ENCODE measurements around the gene COL19A1. TPM values are rescaled to one million over a fixed set of nuclear protein-coding genes. Genes with fewer than 3 reads are reported as not detected.

The COL19A1 gene
- total RNA-seq, 1 donor from 2014 or later = 0.49 TPM

DNA sequence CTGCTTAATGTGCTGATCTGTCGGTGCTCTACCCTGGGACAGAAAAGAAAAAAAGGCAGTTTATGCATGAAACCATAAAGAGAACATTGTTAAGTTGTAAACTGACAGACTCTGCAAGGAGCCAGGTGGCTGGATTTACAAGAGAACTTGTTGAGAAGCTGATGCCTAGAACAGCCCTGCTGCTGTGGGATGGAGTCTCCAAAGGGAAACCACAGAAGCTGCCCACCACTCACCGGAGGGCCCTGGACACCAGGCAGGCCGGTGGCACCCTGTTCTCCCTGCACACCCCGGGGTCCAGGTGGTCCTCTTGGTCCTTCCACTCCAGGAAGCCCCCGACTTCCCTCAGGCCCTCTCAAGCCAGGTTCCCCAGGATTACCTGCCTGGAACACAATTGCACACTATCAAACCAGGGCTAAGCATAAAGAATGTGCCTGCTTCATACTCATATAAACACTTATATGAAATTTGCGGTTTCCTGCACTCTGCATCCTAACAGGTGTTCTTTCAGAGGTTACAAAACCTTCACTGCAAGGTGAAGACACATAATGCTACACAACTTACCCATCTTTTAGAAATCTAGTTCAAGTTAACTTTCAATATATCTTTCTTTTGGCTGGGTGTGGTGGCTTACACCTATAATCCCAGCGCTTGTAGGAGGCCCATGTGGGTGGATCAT lies 368.3 kb downstream of the COL19A1 start:
- no peak for DNase-seq (ENCODE audit: extremely low spot score in 2 of 2)
- Histone ChIP-seq H3K9me3 (no peaks in the 10 kb centered on the region), H3K4me1 (peaks cover 8% of the 10 kb centered on the region), H3K4me3 (no peak overlapping the region), H3K27ac (no peak overlapping the region), H3K27me3 (no peaks in the 10 kb centered on the region), H3K36me3 (no peaks in the 10 kb centered on the region)
- intact Hi-C loops (cut with DNase I) = no loop called here
- TF ChIP-seq POLR2A (IDR thresholded peaks at IDR 0.05) (no peak), POLR2AphosphoS5 (IDR thresholded peaks at IDR 0.05; ENCODE audit: insufficient read depth in 1 of 2, low read depth in 1 of 2) (no peak)
- TF ChIP-seq, protein P1, sequence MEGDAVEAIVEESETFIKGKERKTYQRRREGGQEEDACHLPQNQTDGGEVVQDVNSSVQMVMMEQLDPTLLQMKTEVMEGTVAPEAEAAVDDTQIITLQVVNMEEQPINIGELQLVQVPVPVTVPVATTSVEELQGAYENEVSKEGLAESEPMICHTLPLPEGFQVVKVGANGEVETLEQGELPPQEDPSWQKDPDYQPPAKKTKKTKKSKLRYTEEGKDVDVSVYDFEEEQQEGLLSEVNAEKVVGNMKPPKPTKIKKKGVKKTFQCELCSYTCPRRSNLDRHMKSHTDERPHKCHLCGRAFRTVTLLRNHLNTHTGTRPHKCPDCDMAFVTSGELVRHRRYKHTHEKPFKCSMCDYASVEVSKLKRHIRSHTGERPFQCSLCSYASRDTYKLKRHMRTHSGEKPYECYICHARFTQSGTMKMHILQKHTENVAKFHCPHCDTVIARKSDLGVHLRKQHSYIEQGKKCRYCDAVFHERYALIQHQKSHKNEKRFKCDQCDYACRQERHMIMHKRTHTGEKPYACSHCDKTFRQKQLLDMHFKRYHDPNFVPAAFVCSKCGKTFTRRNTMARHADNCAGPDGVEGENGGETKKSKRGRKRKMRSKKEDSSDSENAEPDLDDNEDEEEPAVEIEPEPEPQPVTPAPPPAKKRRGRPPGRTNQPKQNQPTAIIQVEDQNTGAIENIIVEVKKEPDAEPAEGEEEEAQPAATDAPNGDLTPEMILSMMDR (IDR thresholded peaks at IDR 0.05) = no peak

DNA sequence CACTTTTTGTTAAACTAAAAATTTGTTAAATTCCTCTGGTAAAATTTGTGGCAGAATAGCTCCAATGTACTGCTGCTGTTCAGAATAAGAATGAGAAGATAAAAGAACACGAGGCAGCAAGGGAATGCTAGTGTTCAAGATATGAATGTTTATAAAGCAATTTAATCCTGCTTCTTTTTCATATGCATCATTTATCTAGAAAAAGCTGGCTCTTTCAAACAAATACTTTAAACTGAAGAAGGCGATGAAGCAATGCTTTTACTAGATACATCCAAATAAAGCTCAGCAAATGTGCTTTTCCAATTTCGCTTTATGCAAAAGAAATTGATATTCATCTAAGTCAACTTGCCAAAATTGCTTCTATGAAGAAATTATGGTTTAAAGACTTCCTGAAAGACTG lies 370.0 kb downstream of the COL19A1 start:
- H3K36me3 ChIP-seq = no peaks in the 10 kb centered on the region

DNA sequence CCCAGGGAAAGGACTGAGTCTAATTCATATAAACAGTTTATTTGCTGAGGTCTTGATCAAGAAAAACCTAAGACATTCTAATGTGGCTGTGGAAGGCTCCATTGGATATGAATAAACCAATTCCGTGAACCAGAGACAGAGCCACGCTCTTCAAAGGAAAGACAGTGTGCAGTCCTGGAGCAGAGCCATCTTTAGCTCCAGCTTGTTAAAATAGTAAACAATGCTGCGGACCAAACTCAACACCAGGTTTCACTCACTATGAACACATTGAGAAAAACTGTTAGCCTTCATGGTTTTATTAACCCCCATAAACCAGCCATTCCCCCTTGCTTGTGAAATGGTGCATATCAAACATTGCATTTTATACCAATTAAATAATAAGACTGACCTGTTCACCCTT lies 374.7 kb downstream of the COL19A1 start:
- Histone ChIP-seq H3K4me3 (no peak overlapping the region), H3K36me3 (no peaks in the 10 kb centered on the region), H3K9me3 (no peaks in the 10 kb centered on the region), H3K4me1 (peaks cover 6% of the 10 kb centered on the region), H3K27ac (no peak overlapping the region), H3K27me3 (no peaks in the 10 kb centered on the region)
- intact Hi-C loops (cut with DNase I) = no loop called here
- TF ChIP-seq POLR2AphosphoS5 (IDR thresholded peaks at IDR 0.05; ENCODE audit: insufficient read depth in 1 of 2, low read depth in 1 of 2) (no peak), POLR2A (IDR thresholded peaks at IDR 0.05) (no peak)
- TF ChIP-seq, protein P1 (IDR thresholded peaks at IDR 0.05) = no peak
- DNase-seq (ENCODE audit: extremely low spot score in 2 of 2) = no peak

More for the DNA sequence above, 370.0 kb downstream of the COL19A1 start:
- no peaks in the 10 kb centered on the region for H3K9me3 ChIP-seq
- no peaks in the 10 kb centered on the region for H3K27me3 ChIP-seq
- TF ChIP-seq, protein P1 (IDR thresholded peaks at IDR 0.05) = no peak
- TF ChIP-seq POLR2A (IDR thresholded peaks at IDR 0.05) (no peak), POLR2AphosphoS5 (IDR thresholded peaks at IDR 0.05; ENCODE audit: insufficient read depth in 1 of 2, low read depth in 1 of 2) (no peak)
- intact Hi-C loops (cut with DNase I) = loop anchor here (1.0 kb wide), 1 partner anchor 46 kb away; no protein-coding TSS in a partner anchor
- H3K4me3 ChIP-seq = no peak overlapping the region
- H3K27ac ChIP-seq = no peak overlapping the region
- no peak for DNase-seq (ENCODE audit: extremely low spot score in 2 of 2)
- H3K4me1 ChIP-seq = no peaks in the 10 kb centered on the region

DNA sequence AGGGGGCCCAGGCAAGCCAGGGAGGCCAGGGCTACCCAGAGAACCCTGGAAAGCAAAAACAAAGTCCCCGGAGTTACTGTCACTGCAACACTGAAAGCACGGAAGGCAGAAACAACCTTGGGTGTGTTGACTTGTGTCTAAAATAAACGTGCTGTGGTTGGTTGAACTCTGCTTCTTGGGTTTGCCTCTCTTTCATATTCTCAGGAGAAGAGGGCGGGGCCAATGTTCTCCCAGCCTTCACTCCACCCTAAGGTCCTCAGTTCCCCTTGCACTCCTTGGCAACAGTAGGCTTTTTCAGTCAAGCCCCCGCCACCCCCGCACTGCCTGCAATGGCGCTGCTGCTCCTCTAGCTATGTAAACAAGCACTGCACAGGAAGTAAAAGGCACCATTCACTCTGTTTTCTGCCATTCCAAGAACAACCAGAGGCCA lies 375.6 kb downstream of the COL19A1 start:
- Histone ChIP-seq H3K4me1 (peaks cover 6% of the 10 kb centered on the region), H3K36me3 (no peaks in the 10 kb centered on the region), H3K9me3 (no peaks in the 10 kb centered on the region), H3K4me3 (no peak overlapping the region), H3K27me3 (no peaks in the 10 kb centered on the region), H3K27ac (no peak overlapping the region)
- TF ChIP-seq, protein P1 (IDR thresholded peaks at IDR 0.05) = no peak
- TF ChIP-seq POLR2A (IDR thresholded peaks at IDR 0.05) = no peak
- no peak for TF ChIP-seq POLR2AphosphoS5 (IDR thresholded peaks at IDR 0.05; ENCODE audit: insufficient read depth in 1 of 2, low read depth in 1 of 2)
- no peak for DNase-seq (ENCODE audit: extremely low spot score in 2 of 2)
- intact Hi-C loops (cut with DNase I) = no loop called here

DNA sequence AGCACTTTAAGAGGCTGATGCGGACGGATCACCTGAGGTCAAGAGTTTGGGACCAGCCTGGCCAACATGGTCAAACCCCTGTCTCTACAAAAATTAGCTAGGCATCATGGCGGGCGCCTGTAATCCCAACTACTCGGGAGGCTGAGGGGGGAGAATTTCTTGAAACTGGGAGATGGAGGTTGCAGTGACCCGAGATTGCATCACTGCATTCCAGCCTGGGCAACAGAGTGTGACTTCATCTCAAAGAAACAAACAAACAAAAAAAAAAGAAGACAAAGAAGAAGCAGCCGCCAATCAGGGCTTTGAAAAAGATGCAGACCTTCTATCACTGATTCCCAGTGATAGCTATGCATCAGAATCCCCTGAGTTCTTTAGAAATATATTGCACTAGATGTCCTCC lies 379.8 kb downstream of the COL19A1 start:
- no peak for TF ChIP-seq POLR2A (IDR thresholded peaks at IDR 0.05)
- no peak for TF ChIP-seq POLR2AphosphoS5 (IDR thresholded peaks at IDR 0.05; ENCODE audit: insufficient read depth in 1 of 2, low read depth in 1 of 2)
- TF ChIP-seq, protein P1 (IDR thresholded peaks at IDR 0.05) = no peak
- Histone ChIP-seq H3K9me3 (no peaks in the 10 kb centered on the region), H3K27ac (no peak overlapping the region), H3K36me3 (no peaks in the 10 kb centered on the region), H3K4me1 (peaks cover 6% of the 10 kb centered on the region), H3K4me3 (no peak overlapping the region), H3K27me3 (no peaks in the 10 kb centered on the region)
- no peak for DNase-seq (ENCODE audit: extremely low spot score in 2 of 2)
- intact Hi-C loops (cut with DNase I) = no loop called here

All from vagina (tissue), 2 donors.